Measurements from ENCODE around the gene KCNG1. TPM values are rescaled to one million over a fixed set of nuclear protein-coding genes. Genes with fewer than 3 reads are reported as not detected.

The KCNG1 gene
- total and polyA plus RNA-seq, 2 of the 13 experiments (the other 11 are each of a cell fraction or from before 2014, with no cell fraction given), result not detected

DNA sequence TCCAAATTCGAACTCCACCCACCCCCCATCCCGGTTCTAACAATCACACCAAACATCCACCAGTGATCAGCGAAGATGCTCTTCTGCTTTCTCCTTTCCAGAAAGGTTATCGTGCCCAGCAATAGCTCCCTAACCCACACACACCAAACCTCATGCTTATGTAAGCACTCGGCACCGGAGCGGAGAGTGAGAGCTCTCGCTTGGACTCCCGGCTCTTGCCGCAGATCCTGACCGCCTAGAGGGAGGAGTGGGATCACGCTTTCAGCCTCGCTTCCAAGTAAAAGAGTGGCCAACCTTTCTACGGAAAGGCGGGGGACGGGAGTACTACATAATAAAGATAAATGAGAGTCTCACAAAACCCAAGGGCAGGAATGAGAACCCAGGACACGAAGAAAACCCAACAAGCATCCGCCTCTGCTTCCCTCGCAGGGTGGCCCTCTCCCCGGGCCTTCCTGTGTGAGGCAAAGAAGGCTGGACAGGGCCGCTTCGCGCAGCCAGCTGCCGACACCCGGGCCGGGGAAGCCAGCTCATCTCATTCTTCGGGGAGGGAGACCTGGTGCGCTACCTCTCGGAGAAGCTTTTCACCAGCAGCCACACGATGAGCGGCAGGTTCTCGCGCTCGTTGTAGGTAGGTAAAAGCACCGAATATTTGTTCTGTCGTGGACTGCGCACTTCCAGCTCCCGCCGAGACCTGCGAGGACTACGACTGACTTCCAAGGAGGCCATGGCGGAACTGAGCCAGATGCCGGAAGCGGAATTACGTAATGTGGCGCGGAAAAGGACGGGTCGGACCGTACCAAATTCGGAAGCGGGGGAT, 64.9 kb downstream of the KCNG1 start, which contains the start of gene DPM1:
DPM1 (minus strand) TSS at position 735 of the 817 bp plus-strand sequence; CDS start at position 726, 9 bp downstream.
- Histone ChIP-seq H3K4me2 (ENCODE audit: low read depth, low read length) (peak within 1 kb of the TSS; percentile 94), H3K36me3 (replicated peaks in 1 of 2; ENCODE audit: control insufficient read depth in 1 of 2, insufficient read depth in 2 of 2, low read length in 2 of 2) (peaks cover 2 to 24% of the 10 kb centered on the region in 2 experiments), H3K4me1 (ENCODE audit: insufficient read depth, low read length) (peaks cover 44% of the 10 kb centered on the region), H3K79me2 (ENCODE audit: insufficient read depth, low read length) (peaks cover 78% of the 10 kb centered on the region), H3K27me3 (ENCODE audit: control insufficient read depth in 1 of 2, insufficient read depth in 2 of 2, low read length in 2 of 2) (no peaks in the 10 kb centered on the region; a peak in 1 of 5 replicates), H3K9me3 (ENCODE audit: low read length) (no peaks in the 10 kb centered on the region), H3K4me3 (replicated peaks in 1 of 3; ENCODE audit: insufficient read depth in 1 of 3, low read depth in 2 of 3, low read length in 3 of 3) (peak within 1 kb of the TSS; percentile 85 to 97 (median 97)), H3K27ac (ENCODE audit: extremely low read length, insufficient read depth, low read length) (peak within 1 kb of the TSS; percentile 86), H4K20me1 (ENCODE audit: insufficient read depth, low read length) (peaks cover 48% of the 10 kb centered on the region), H2AFZ (ENCODE audit: low read length) (peak within 1 kb of the TSS; percentile 90), H3K9ac (ENCODE audit: insufficient read depth, low read depth, low read length) (peak within 1 kb of the TSS; percentile 94)
- FAIRE-seq (peak; percentile 59), ATAC-seq (peak; percentile 89), DNase-seq (ENCODE audit: low spot score) (peak; percentile 71)
- intact Hi-C loops (cut with micrococcal nuclease; ENCODE audit: unreplicated experiment), result loop anchor here (1.0 to 2.0 kb wide), 3 partner anchors 27 to 140 kb away; no protein-coding TSS in a partner anchor
- POLR2A ChIA-PET, result interaction anchor here (0.6 to 3.8 kb wide), 27 partner anchors 10 to 842 kb away, joined by 3 to 87 read pairs (median 3); partner anchors contain the start of genes ADNP and BCAS4
- TSS peak; percentile 58 for BruUV-seq (replicated peaks)
- in situ Hi-C loops (cut with HindIII; ENCODE audit: extremely low pct_ligation_motif_present, low pct_unique_long_range_greater_than_20kb), result no loop called here
- CTCF ChIA-PET (ENCODE audit: low intra/inter-chr PET ratio, low total read pairs), result interaction anchor here (1.9 to 2.3 kb wide), 2 partner anchors 29 to 140 kb away, joined by 7 to 9 read pairs; no protein-coding TSS in a partner anchor
- WGBS (ENCODE audit: low lambda C conversion rate), result 1% methylated on average over 51 of the region's 52 CpGs
- no peak for TF ChIP-seq TCF7L2 (IDR thresholded peaks at IDR 0.05; ENCODE audit: low read depth, low read length)
- TF ChIP-seq U2AF2 (IDR thresholded peaks at IDR 0.05; ENCODE audit: low read depth, low read length), result no peak
- TF ChIP-seq, protein P1, sequence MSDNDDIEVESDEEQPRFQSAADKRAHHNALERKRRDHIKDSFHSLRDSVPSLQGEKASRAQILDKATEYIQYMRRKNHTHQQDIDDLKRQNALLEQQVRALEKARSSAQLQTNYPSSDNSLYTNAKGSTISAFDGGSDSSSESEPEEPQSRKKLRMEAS (IDR thresholded peaks at IDR 0.05), result peak; percentile 37
- TF ChIP-seq POLR2AphosphoS2 (IDR thresholded peaks at IDR 0.05; ENCODE audit: low read depth, low read length), result peak; percentile 98
- TF ChIP-seq, protein P2, sequence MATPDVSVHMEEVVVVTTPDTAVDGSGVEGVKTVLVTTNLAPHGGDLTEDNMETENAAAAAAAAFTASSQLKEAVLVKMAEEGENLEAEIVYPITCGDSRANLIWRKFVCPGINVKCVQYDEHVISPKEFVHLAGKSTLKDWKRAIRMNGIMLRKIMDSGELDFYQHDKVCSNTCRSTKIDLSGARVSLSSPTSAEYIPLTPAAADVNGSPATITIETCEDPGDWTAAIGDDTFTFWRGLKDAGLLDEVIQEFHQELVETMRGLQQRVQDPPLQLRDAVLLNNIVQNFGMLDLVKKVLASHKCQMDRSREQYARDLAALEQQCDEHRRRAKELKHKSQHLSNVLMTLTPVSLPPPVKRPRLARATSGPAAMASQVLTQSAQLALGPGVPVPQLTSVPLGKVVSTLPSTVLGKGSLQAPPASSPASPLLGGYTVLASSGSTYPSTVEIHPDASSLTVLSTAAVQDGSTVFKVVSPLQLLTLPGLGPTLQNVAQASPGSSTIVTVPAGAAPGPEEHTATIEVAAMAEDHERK (CRISPR knock-in tag; IDR thresholded peaks at IDR 0.05; ENCODE audit: low read depth), result no peak
- no peak for TF ChIP-seq RAD21 (CRISPR knock-in tag; IDR thresholded peaks at IDR 0.05)
- TF ChIP-seq, protein P3, sequence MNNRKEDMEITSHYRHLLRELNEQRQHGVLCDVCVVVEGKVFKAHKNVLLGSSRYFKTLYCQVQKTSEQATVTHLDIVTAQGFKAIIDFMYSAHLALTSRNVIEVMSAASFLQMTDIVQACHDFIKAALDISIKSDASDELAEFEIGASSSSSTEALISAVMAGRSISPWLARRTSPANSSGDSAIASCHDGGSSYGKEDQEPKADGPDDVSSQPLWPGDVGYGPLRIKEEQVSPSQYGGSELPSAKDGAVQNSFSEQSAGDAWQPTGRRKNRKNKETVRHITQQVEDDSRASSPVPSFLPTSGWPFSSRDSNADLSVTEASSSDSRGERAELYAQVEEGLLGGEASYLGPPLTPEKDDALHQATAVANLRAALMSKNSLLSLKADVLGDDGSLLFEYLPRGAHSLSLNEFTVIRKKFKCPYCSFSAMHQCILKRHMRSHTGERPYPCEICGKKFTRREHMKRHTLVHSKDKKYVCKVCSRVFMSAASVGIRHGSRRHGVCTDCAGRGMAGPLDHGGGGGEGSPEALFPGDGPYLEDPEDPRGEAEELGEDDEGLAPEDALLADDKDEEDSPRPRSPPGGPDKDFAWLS (CRISPR knock-in tag; IDR thresholded peaks at IDR 0.05; ENCODE audit: borderline replicate concordance), result no peak
- no peak for TF ChIP-seq ARNTL (CRISPR knock-in tag; IDR thresholded peaks at IDR 0.05)
- no peak for TF ChIP-seq STAG1 (CRISPR knock-in tag; IDR thresholded peaks at IDR 0.05)
- TF ChIP-seq, protein P4, sequence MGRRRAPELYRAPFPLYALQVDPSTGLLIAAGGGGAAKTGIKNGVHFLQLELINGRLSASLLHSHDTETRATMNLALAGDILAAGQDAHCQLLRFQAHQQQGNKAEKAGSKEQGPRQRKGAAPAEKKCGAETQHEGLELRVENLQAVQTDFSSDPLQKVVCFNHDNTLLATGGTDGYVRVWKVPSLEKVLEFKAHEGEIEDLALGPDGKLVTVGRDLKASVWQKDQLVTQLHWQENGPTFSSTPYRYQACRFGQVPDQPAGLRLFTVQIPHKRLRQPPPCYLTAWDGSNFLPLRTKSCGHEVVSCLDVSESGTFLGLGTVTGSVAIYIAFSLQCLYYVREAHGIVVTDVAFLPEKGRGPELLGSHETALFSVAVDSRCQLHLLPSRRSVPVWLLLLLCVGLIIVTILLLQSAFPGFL (CRISPR knock-in tag; IDR thresholded peaks at IDR 0.05), result no peak
- TF ChIP-seq ARNT2 (CRISPR knock-in tag; IDR thresholded peaks at IDR 0.05; ENCODE audit: low read depth), result no peak; the same call in 1 of the 2 replicates
- TF ChIP-seq, protein P5, sequence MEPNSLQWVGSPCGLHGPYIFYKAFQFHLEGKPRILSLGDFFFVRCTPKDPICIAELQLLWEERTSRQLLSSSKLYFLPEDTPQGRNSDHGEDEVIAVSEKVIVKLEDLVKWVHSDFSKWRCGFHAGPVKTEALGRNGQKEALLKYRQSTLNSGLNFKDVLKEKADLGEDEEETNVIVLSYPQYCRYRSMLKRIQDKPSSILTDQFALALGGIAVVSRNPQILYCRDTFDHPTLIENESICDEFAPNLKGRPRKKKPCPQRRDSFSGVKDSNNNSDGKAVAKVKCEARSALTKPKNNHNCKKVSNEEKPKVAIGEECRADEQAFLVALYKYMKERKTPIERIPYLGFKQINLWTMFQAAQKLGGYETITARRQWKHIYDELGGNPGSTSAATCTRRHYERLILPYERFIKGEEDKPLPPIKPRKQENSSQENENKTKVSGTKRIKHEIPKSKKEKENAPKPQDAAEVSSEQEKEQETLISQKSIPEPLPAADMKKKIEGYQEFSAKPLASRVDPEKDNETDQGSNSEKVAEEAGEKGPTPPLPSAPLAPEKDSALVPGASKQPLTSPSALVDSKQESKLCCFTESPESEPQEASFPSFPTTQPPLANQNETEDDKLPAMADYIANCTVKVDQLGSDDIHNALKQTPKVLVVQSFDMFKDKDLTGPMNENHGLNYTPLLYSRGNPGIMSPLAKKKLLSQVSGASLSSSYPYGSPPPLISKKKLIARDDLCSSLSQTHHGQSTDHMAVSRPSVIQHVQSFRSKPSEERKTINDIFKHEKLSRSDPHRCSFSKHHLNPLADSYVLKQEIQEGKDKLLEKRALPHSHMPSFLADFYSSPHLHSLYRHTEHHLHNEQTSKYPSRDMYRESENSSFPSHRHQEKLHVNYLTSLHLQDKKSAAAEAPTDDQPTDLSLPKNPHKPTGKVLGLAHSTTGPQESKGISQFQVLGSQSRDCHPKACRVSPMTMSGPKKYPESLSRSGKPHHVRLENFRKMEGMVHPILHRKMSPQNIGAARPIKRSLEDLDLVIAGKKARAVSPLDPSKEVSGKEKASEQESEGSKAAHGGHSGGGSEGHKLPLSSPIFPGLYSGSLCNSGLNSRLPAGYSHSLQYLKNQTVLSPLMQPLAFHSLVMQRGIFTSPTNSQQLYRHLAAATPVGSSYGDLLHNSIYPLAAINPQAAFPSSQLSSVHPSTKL (CRISPR knock-in tag; IDR thresholded peaks at IDR 0.05), result peak; percentile 55
- TF ChIP-seq RBAK (CRISPR knock-in tag; IDR thresholded peaks at IDR 0.05), result 0 out of 2 replicates have a peak, but pooled peaks have one; percentile 44
- TF ChIP-seq ZNF121 (CRISPR knock-in tag; IDR thresholded peaks at IDR 0.05), result no peak
